Left ventricle myocardium inferior (tissue), 1 donor: ENCODE data around the gene ACSM2B. TPM values are rescaled to one million over a fixed set of nuclear protein-coding genes. Genes with fewer than 3 reads are reported as not detected.

Experiments used
- total RNA-seq: library from RNA; stranded (reverse); fragmentation: NEBNext Ultra II Directional; extraction: Animal tissue kit (Norgen Biotek cat#: 25700); gene quantifications from one replicate; pipeline ENCODE4 v1.2.1, GENCODE V29; 2021
- donor health status: DM: no; HTN: yes; CAD: no; lungs with severe emphysema.

ACSM2B gene
- total RNA-seq, 1 donor from 2014 or later: not detected

Other genes with a start within 250 kb of the ACSM2B start
- gene GP2, start 248.9 kb downstream of the ACSM2B start, total RNA-seq: not detected
- not detected for gene UMOD, start 223.7 kb downstream of the ACSM2B start, total RNA-seq
- not detected for gene PDILT, start 171.6 kb downstream of the ACSM2B start, total RNA-seq
- 1.6 TPM for gene ACSM5, start 166.8 kb downstream of the ACSM2B start, total RNA-seq
- gene ACSM2A, start 124.8 kb downstream of the ACSM2B start, total RNA-seq: not detected
- gene ACSM1, start 121.3 kb upstream of the ACSM2B start, total RNA-seq: 0.27 TPM
- gene THUMPD1, start 165.5 kb upstream of the ACSM2B start, total RNA-seq: 18.3 TPM
- gene ACSM3, start 187.6 kb upstream of the ACSM2B start, total RNA-seq: 10.0 TPM
- gene ERI2, start 230.1 kb upstream of the ACSM2B start, total RNA-seq: 9.8 TPM
- 5.9 TPM for gene REXO5, start 230.2 kb upstream of the ACSM2B start, total RNA-seq